GM11168 (cell line): ENCODE results near the gene GBX2.
"Not testable (repeated sequence)": the region's sequence is repeated elsewhere in the genome, so short reads cannot be mapped to it uniquely, and the experiment has no call there.

Source experiments
- in situ Hi-C: fragments of 300-500 bp; cut with MboI; formaldehyde crosslinking; loops from one replicate; pipeline ENCODE4 v1.12.0; 2022; ENCODE audit warnings: low sequenced_read_pairs; ENCODE audit not compliant: unreplicated experiment

Gene GBX2

DNA sequence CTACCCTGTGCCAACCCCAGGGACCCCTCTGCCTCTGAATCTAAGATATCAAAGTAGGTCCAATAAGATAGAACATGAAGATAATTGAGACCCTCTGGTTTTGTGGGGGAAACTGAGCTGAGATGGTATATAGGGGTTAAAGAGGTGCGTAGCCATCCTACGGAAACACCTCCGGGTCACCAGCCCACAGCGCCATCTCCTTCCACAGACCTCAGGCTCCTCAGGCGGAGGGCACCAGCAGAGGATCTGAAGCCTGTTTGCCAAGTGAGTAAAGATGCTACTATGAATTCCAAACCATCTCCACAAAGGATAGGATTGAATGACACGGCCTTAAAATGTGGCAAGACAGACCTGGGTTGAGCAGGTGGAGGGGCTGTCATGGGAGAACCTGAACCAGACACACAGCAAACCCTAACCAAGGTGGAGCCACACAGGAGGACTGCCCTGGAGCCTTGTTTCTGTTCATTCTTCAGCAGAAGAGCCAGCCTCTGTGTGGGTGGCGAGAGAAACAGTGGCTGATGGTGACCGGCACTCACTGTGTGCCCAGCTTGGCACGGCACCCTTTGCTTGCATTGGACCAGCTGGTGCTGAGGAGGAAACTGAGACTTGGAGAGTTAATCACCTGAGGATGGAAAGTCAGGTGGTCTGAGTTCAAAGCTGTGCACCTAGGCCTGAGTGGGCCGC lies 10.2 kb downstream of the GBX2 start:
- in situ Hi-C loops: no loop called here

DNA sequence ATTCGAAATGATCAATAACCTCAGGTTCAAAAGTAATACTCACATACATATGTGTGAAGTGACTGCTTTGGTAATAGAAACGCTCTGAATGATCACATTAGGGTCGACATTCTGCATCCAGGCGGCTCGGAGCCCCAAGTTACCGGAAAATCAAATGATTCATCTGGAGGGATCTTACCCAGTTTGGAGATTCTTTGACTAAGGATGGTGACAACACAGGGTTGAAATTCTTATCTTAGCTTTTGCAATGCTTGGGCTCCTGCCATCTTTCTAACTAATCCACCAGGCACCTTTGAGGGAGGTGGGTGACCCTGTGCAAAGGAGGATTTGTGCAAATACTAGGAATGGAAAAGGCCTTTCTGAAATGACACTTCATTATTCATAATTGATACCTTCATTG lies 10.8 kb downstream of the GBX2 start:
- in situ Hi-C loops: no loop called here

DNA sequence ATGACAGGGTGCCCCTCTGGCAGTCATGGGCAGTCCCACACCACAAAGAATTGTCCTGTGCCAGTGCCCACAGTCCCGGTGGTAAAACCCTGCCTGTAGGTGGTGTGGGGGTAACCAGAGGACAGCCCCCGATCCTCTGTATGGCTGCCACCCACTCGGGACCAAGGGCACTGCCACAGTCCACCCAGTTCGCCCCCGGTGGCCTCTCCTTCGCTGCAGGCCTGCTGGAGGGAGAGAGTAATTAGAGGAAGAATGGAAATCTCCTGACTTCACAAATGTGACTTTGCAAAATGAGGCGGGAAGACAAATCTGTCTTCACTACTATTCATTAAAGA lies 11.4 kb downstream of the GBX2 start:
- in situ Hi-C loops: no loop called here

DNA sequence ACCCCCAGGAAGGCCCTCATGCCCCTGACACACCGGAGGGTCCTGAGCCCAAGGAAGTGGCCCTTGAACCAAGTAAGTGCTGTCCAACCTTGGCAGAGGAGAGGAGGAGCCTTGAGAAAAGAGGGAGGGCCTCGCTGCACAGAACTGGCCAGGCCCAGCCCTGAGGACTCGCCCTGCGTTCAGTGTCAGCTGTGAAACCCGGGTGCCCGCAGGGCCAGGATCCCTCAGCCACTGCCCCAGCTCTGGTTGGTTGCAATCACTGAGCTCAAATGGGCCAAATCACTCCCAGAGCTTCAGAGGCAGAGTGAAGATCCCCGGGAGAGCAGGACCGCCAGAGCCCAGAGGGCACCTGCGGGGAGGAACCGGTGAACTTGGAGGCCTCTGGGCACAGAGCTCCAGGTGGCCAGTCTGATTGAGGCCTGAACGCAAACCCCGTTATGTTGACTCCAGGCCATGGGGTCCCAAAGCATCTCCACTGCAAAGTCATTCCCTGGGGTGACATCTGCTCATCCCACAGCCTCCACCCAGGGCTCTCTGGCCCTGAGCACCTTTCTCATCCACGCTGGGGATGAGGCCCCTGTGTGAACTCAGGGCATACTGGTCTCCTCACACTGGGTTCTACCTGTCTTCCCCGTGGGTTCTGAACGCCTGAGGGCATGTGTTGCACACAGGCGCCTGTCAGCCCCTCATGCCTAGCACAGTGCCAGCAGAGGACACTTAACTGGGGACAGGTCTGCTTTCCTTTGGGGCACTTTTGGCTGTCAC lies 11.9 kb downstream of the GBX2 start:
- in situ Hi-C loops: no loop called here

DNA sequence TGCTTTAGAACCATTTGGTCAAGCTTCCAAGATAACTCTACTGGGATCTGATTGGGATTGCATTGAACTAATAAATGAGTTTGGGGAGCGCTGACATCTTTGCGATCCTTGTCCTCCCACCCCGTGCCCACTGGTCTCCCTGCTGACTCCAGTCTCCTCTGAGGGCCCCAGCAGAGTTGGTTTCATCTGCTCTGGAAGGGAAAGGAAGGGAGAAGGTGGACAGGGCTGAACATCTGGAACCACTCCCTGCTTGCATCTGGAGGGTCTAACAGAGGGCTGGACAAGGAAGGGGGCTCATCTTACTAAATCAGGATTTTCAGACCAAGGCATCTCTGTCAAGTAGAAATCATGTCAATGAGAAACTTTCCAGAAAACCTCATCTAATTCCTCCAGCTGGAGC lies 12.8 kb downstream of the GBX2 start:
- in situ Hi-C loops: no loop called here

DNA sequence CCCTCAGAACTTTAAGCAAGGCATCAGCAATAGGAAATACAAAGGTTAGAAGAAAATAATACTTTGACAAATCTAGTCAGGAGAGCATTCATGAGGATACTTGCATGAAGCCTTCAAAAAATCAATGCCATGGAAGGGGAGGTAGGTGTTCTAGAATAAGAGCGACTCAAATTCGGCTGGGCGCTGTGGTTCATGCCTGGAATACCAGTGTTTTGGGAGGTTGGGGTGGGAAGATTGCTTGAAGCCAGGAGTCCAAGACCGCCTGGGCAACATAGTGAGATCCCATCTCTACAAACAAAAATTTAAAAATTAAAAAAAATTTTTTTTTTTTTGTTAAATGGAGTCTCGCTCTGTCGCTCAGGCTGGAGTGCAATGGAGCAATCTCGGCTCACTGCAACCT lies 21.8 kb downstream of the GBX2 start:
- in situ Hi-C loops: no loop called here

DNA sequence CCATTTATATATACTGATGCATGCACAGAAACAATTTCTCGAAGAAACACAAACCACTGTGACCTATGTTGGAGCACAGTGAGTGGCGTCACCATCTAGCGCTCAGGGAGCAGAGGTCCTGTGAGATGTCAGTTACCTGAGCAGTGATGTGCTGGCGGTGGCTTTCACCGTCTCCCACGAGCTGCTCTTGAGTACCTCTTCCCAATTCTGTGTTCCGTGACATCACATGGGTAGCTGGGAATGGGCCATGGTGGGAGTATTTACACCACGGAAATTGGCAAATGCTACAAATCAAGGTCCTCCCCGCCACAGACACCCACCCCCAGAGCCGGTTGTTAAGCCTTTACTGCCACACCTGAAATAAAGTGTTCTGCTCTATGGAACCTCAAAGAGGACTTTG lies 24.4 kb downstream of the GBX2 start:
- in situ Hi-C loops: no loop called here

DNA sequence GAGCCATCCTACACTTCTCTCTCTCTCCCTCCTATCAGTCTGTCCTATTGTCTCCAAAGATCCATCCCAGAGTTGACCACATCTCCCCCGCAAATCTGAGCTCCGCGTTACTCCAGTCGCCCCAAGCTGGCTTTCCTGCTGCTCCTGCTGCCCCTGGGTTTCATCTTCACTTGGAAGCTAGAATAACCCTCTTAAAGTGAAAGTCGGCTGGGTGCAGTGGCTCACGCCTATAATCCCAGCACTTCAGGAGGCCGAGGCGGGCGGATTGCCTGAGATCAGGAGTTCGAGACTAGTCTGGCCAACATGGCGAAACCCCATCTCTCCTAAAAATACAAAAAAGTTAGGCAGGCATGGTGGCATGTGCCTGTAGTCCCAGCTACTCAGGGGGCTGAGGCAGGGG lies 26.6 kb downstream of the GBX2 start:
- in situ Hi-C loops: not testable (repeated sequence)

DNA sequence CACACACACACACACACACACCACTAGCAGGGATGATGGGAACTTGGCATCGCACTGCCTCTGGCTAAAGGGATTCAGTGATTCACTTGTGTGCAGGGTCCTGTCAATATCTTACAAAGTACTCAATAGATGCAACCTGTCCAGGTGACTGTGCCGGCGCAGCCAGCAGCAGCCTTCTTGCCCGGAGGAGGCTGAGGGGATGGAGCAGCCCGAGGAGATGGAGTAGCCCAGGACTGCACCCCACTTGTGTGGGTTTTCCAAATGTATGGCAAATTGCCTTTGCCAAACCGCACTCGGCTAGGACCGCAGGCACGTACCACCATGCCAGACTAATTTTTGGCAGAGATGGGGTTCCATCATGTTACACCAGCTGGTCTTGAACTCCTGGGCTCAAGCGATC lies 31.1 kb downstream of the GBX2 start:
- in situ Hi-C loops: no loop called here

DNA sequence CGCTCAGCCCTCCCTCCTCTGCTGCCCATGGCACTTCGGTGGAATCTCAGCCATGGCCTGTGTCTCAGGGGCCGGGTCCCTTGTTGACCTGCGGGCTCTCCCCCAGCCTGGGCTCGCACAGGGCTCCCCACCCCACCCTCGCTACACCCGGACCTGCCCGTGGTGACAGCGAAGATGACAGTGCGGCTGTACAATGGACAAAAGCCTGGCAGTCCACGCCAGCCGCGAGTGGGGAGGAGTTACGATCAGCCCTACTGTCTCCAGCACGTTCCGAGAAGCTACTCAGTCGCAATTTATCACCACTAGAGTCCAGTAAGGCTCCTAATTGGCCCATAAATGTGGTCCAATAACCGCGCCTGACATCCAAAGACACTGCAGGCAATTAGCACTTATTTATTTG lies 31.6 kb downstream of the GBX2 start:
- in situ Hi-C loops: no loop called here

DNA sequence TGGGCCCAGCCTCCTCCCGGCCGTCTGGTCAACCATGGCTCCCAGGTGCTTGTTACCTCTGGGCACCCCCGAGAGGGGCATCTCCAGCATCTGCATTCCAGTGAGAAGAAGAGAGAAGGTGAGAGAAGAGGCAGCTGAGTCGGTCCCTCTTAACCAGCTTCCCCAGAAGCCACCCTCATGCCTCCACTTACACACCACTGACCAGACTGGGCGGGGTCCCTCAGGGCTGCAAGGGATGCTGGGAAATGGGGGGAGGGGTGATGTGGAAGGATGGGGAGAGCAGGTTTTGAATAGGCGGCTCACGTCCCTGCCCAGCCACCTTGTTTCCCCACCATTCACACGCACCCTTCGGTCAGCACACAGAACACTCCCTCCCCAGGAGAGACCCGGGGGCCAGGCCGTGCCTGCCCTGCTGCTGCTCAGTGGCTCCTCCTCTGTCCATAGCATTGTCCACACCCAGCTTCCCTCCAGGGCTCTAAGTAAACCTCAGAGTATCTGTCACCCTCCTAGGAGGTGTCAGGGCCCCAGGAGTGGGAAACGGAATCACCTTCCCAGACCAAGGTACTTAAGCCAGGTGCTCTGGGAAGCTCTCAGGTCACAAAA lies 34.7 kb downstream of the GBX2 start:
- in situ Hi-C loops: no loop called here

DNA sequence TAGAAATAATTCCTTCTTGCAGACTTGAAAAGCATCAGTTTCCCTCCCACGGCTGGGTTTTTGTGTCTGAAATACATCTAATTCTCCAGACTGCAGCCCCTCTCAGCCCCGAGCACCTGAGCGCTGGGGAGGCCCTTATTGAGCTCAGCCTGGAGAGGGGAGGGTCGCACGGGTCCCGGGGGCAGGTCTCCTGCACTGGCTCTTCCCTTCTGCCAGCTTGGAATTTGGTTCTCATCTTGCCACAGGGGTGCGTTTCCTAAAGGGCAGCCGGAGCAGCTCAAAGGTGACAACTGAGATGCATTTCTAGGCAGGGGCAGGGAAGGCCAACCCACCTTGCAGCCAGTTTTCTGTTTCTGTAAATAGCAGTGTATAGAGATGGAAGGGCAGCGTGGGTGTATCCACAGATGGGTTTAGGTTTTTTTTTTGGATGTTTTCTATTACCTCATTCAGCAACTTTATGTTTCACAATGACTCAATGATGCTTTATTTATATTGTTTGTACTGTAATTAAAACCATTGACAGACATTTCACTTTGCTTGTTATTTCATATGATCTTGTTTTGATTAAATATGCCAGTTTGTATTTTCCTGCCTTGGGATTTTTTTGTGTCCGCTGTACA lies 37.0 kb downstream of the GBX2 start:
- in situ Hi-C loops: no loop called here

DNA sequence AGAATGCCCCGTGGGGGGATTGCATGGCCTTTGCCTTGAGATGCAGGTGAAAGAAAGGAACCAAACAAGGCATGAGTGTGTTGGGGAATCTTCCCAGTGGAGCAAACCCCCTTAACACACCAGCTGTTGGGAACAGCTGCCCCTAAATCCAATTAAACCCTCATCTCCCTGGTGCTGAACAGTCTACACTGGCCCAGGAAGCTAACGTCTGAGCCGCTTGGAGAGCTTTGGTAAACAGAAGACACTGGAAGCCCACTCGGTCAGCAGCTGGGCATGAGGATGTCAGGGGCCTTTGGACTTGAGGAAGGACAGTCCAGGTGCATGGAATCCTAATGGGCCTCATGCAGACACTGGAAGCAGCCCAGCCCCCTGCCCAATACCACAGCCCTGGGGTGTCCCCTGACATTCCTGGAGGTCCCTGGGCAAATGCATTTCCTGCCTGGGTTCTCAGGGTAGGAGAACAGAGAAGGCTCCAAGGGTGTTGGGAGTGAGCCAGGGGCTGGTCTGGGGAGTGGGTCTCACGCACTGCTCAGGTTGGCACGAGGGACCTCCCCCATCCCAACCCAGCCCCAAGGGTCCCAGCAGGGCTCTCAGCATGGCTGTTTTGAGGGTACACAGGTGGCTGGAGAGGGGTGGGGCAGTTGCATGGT lies 37.7 kb downstream of the GBX2 start:
- in situ Hi-C loops: no loop called here

DNA sequence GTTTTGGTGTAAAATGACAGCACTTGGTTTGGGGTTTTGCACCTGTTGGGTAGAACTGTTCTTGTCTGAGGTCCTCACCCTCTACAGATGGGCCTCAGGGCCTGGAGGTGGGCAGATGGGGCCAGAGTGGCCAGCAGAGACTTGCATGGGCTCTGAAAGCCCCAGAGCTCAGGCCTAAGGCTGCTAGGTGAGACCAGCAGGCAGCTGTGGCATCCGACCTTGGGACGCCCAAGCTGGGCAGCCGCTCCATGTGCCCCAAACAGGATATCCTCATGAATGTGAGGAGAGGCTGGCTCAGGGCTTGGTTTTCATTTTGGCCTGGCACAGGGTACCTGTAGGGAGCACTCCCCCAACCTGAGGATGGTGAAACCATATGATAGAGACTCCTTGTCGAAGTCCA lies 38.3 kb downstream of the GBX2 start:
- in situ Hi-C loops: no loop called here

DNA sequence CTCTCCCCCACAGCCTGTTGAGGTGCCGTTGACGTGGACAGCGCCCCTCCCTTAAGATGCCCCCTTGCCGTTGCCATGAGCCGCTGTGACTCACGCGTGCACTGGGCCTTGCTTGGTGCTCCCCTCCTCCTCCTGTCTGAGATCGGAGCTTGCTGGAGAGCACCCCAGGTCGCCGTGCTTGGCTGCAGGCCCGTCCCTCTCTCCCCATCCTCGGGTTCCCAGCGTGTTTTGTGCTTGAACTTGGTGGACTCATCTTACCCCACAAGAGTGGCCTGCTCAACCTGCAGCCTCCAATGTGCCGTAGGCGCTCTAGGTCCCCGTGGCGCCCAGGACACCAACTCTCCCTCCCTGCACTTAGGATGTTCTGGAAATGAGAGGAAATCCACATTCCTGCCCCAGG lies 39.9 kb downstream of the GBX2 start:
- in situ Hi-C loops: no loop called here

DNA sequence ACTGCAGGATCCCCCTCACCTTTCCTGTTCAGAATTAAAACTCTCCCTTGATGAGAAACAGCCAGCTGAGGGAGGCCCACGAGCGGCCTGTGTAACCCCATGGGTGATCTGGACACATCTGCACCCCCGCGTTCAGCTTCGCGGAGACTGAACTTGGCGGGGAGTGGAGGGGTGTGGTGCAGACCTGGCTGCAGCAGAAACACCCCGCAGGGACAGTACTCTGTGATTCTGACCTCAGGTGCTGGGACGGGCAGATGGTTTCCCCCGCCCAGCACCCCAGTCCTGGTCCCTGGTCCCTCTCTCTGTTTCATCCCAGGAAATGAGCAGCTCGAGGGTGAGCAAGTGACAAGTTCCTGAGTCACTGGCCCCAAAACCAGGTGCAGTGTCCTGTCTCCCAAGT lies 41.2 kb downstream of the GBX2 start:
- in situ Hi-C loops: no loop called here

DNA sequence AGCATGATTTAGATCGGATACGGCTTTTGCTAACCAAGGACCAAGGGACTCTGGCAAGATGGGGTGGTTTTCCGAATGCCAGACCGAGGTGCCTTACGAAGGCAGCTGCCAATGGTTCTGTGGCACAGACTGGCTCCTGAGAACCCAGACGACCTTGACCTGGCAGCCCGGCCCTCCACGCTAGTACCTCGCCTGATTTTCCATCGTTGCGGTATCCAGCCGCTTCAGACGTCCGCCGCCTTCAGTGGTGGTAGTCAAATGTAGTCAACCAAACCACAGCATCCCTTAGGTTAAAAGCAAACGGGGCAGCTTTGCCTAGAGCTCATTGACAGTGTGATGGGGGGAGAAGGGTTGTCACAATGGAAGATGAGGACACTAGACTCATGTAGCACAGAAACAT lies 42.6 kb downstream of the GBX2 start:
- in situ Hi-C loops: no loop called here

DNA sequence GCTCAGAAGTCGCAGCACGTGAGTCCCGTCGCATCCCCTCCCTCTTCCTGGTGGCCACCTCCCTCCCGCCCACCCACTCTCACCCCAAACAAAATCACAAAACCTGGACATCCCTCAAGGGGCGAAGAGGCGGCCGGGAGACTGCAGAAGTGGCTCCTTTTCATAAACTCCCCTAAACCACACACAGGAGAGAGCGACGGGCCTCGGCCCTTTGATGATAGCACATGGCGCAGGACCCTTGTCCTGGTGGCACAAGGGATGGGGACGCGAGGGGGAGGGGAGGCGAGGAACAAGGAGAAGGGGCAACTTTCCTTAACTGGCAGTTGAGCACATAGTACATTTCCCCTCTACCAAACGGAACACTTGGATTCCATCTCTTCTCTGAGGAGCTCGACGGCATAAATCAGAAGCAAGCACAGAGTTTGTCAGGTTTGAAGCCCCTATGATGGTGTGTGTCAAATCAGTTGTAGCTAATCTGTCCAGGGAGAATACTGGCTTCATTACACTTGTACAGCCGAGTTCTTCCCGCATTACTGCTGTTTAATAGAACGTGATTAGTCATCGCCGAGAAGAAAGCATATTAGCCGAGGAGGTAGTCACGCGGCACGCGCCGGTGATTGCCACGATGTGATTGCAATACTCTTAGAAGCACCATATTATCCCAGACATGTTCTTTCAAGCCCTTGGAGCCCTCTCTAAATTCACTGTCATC lies 43.8 kb downstream of the GBX2 start:
- in situ Hi-C loops: no loop called here

DNA sequence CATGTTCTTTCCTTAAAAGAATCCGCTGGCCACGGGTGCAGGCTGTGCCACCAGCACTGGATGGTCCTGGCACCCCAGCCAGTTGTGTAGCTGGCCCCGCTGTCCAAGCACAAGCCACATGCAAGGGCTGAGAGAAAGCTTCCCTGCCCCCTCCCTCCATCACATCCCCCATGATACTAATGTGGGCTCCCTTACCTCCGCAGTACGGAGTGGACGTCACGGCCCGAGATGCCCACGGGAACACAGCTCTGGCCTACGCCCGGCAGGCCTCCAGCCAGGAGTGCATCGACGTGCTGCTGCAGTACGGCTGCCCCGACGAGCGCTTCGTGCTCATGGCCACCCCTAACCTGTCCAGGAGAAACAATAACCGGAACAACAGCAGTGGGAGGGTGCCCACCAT lies 44.5 kb downstream of the GBX2 start:
- in situ Hi-C loops: no loop called here

DNA sequence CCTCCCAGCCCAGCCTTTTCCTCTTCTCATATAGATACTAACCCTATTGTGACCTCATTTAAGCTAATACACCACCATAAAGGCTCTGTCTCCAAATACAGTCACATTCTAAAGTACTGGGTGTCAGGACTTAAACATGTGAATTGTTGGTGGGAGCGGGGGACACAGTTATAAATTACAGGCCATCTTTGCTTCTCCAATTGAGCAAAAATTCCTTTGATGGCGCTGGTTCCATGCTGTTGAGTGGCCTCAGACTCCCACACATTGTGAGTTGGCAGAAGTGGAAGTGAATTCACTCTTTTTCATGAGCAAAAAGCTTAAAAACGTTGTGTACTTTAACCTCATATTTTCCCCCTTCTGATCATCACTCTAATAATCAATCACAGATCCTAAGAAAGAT lies 46.0 kb downstream of the GBX2 start:
- in situ Hi-C loops: no loop called here
